K562 (cell line): Measurements from ENCODE around the gene TMEM150A. TPM values are rescaled to one million over a fixed set of nuclear protein-coding genes. Genes with fewer than 3 reads are reported as not detected.

Experiments used
- ATAC-seq: fragments of 200-7000 bp; cut with Tn5 transposase; 3 replicates; pipeline ENCODE4 v1.9.1; 2020; ENCODE audit warnings: moderate library complexity
- BruUV-seq: library from RNA; stranded (reverse); fragments of 400-500 nt; replicated peaks from 2 replicates; lab custom pipeline; 2021; lab: Mats Ljungman, UMichigan
- CTCF ChIA-PET: fragments of 300-600 bp; formaldehyde crosslinking; extraction: SDS; loops from one replicate; lab custom pipeline; 2021; ENCODE audit warnings: low intra/inter-chr PET ratio; lab: Yijun Ruan, JAX
- POLR2A ChIA-PET: fragments of 300-600, 350-650 bp; sonication (Branson Sonifier 250); formaldehyde crosslinking; extraction: SDS; loops from one replicate; lab custom pipeline; 2021; ENCODE audit warnings: antibody characterized with exemption, inconsistent platforms; lab: Yijun Ruan, JAX
- DNase-seq, 4 experiments: peaks; one replicate each; pipeline versions ENCODE4 v3.0.0 to v3.0.0-alpha.2; 2011 to 2018; ENCODE audit warnings: low spot score in 3 of 4, mixed read lengths in 3 of 4; ENCODE audit errors: extremely low read depth in 1 of 4
- FAIRE-seq: peaks from 2 replicates; lab custom pipeline; 2011; peaks lifted over from hg19 to GRCh38; lab: Jason Lieb, UNC
- H2AFZ ChIP-seq: 2 replicates; pipeline ENCODE4 v1.6.0; 2011; ENCODE audit warnings: low read depth, low read length, control low read depth, inconsistent platforms
- H3K27ac ChIP-seq: fragments of 200-600 bp; 3 replicates; pipeline ENCODE4 v1.8.0; 2011; ENCODE audit warnings: low read depth, mild to moderate bottlenecking, control low read depth, inconsistent platforms, low read length, moderate library complexity, mixed read lengths; ENCODE audit errors: extremely low read depth
- H3K27me3 ChIP-seq, 2 experiments: fragments of 300-600 bp in 1 of 2; 2 replicates in 1 of 2; 3 replicates in 1 of 2; pipeline versions ENCODE4 v1.6.0 to v1.8.0; 2011; ENCODE audit warnings: inconsistent platforms in 2 of 2, low read length in 2 of 2, mild to moderate bottlenecking in 1 of 2, mixed read lengths in 1 of 2, moderate library complexity in 1 of 2; ENCODE audit not compliant: control insufficient read depth in 2 of 2, insufficient read depth in 2 of 2
- H3K36me3 ChIP-seq: fragments of 300-600 bp; 3 replicates; pipeline ENCODE4 v1.8.0; 2011; ENCODE audit warnings: mild to moderate bottlenecking, low read length, inconsistent platforms; ENCODE audit not compliant: control insufficient read depth, insufficient read depth
- H3K4me1 ChIP-seq, 2 experiments: fragments of 200-600 bp in 1 of 2; replicated peaks in 1 of 2; 2 replicates in 1 of 2; 3 replicates in 1 of 2; pipeline versions ENCODE4 v1.5.1 to v1.8.0; 2011; ENCODE audit warnings: inconsistent platforms in 2 of 2, low read length in 2 of 2, mild to moderate bottlenecking in 1 of 2, mixed read lengths in 1 of 2, moderate library complexity in 1 of 2; ENCODE audit not compliant: control insufficient read depth in 2 of 2, insufficient read depth in 2 of 2
- H3K4me2 ChIP-seq: 2 replicates; pipeline ENCODE4 v1.6.1; 2011; ENCODE audit warnings: low read length, control low read depth, inconsistent platforms, mixed read lengths; ENCODE audit not compliant: insufficient read depth
- H3K4me3 ChIP-seq: fragments of 200-600 bp; sonication (generic), shearing (Covaris generic); 2 replicates; pipeline ENCODE4 v1.5.1; 2016; ENCODE audit warnings: control low read depth, inconsistent platforms
- H3K79me2 ChIP-seq: fragments of 200-600 bp; 3 replicates; pipeline ENCODE4 v1.8.0; 2011; ENCODE audit warnings: low read length, inconsistent platforms; ENCODE audit not compliant: control insufficient read depth, insufficient read depth
- H3K9ac ChIP-seq, 2 experiments: 2 replicates each; pipeline versions ENCODE4 v1.6.0 to v1.6.1; 2011; ENCODE audit warnings: low read depth in 2 of 2, low read length in 2 of 2, control low read depth in 1 of 2, inconsistent platforms in 1 of 2, mild to moderate bottlenecking in 1 of 2, mixed read lengths in 1 of 2; ENCODE audit not compliant: insufficient read depth in 1 of 2
- H3K9me1 ChIP-seq: one replicate; pipeline ENCODE4 v1.6.0; 2011; ENCODE audit warnings: inconsistent platforms, mild to moderate bottlenecking, low read length, moderate library complexity; ENCODE audit not compliant: control insufficient read depth, insufficient read depth
- H3K9me3 ChIP-seq: replicated peaks from 2 replicates; pipeline ENCODE4 v1.5.1; 2011; ENCODE audit warnings: low read depth, low read length, inconsistent platforms; ENCODE audit not compliant: control insufficient read depth, insufficient read depth
- H4K20me1 ChIP-seq: replicated peaks from 2 replicates; pipeline ENCODE4 v1.6.1; 2011; ENCODE audit warnings: low read length, inconsistent platforms, mixed read lengths; ENCODE audit not compliant: control insufficient read depth, insufficient read depth
- CLOCK ChIP-seq: fragments of 250-450 bp; sonication (Bioruptor Pico); IDR thresholded peaks from 2 replicates; pipeline ENCODE4 v1.4.0; 2020; ENCODE audit warnings: mild to moderate bottlenecking, moderate library complexity, borderline replicate concordance
- ETS2 ChIP-seq: IDR thresholded peaks from 2 replicates; pipeline ENCODE4 v1.6.1; 2016; ENCODE audit warnings: borderline replicate concordance, missing genetic modification characterization, mild to moderate bottlenecking, moderate library complexity, missing compliant biosample characterization; ENCODE audit not compliant: poor library complexity, severe bottlenecking
- HMG20B ChIP-seq: fragments of 250-450 bp; sonication (Bioruptor Pico); IDR thresholded peaks from 2 replicates; pipeline ENCODE4 v1.5.0; 2021; ENCODE audit warnings: mild to moderate bottlenecking
- IRF1 ChIP-seq: sonication (generic); formaldehyde crosslinking; IDR thresholded peaks from 2 replicates; pipeline ENCODE4 v1.8.0; 2022; ENCODE audit warnings: missing genetic modification reagents, mild to moderate bottlenecking, borderline replicate concordance
- JUNB ChIP-seq: fragments of 450-650 bp; formaldehyde crosslinking; conservative IDR thresholded peaks from 2 replicates; pipeline ENCODE4 v1.4.0; 2020; ENCODE audit warnings: mild to moderate bottlenecking
- POLR2G ChIP-seq: fragments of 200-400 bp; formaldehyde crosslinking; IDR thresholded peaks from 2 replicates; pipeline ENCODE4 v1.6.1; 2017; ENCODE audit warnings: low read depth, mild to moderate bottlenecking, antibody characterized with exemption, low read length, moderate library complexity
- RBFOX2 ChIP-seq: fragments of 200-400 bp; formaldehyde crosslinking; IDR thresholded peaks from 2 replicates; pipeline ENCODE4 v1.6.1; 2017; ENCODE audit warnings: low read depth, mild to moderate bottlenecking, low read length, moderate library complexity
- RBM15 ChIP-seq: fragments of 200-400 bp; formaldehyde crosslinking; IDR thresholded peaks from 2 replicates; pipeline ENCODE4 v1.6.1; 2018; ENCODE audit warnings: mild to moderate bottlenecking, low read length, moderate library complexity; ENCODE audit not compliant: insufficient read depth
- RNF219 ChIP-seq: fragments of 250-450 bp; sonication (Bioruptor Pico); IDR thresholded peaks from 2 replicates; pipeline ENCODE4 v1.5.0; 2022; ENCODE audit warnings: mild to moderate bottlenecking
- SNRNP70 ChIP-seq: fragments of 200-400 bp; formaldehyde crosslinking; optimal IDR thresholded peaks from 2 replicates; pipeline ENCODE3; 2017; ENCODE audit warnings: low read depth, low read length
- SP2 ChIP-seq: IDR thresholded peaks from 2 replicates; pipeline ENCODE4 v1.6.1; 2011; ENCODE audit warnings: mild to moderate bottlenecking, low read depth, low read length, moderate library complexity; ENCODE audit not compliant: poor library complexity, severe bottlenecking; ENCODE audit errors: extremely low read depth
- SUPT5H ChIP-seq: fragments of 450-650 bp; IDR thresholded peaks from 2 replicates; pipeline ENCODE4 v1.6.1; 2016
- TCFL5 ChIP-seq: fragments of 250-450 bp; sonication (Bioruptor Pico); conservative IDR thresholded peaks from 2 replicates; pipeline ENCODE4 v1.6.1; 2021; ENCODE audit warnings: mild to moderate bottlenecking, moderate library complexity, matching md5 sums
- ZNF431 ChIP-seq: sonication (generic); formaldehyde crosslinking; IDR thresholded peaks from 2 replicates; pipeline ENCODE4 v1.8.0; 2022; ENCODE audit warnings: mild to moderate bottlenecking, missing genetic modification reagents
- ZNF583 ChIP-seq: fragments of 250-450 bp; sonication (Bioruptor Pico); IDR thresholded peaks from 2 replicates; pipeline ENCODE4 v1.4.0; 2020
- ZNF668 ChIP-seq: fragments of 250-450 bp; sonication (Bioruptor Pico); IDR thresholded peaks from 2 replicates; pipeline ENCODE4 v1.8.0; 2022; ENCODE audit warnings: mild to moderate bottlenecking, inconsistent platforms
- WGBS: fragments of 100-300 bp; shearing (Covaris generic); methylation state at CpG from one replicate; pipeline ENCODE4 v1.1.6; 2016; ENCODE audit warnings: low coverage, mixed read lengths; ENCODE audit not compliant: insufficient coverage; ENCODE audit errors: missing lambda C conversion rate; 5-methylcytosine and 5-hydroxymethylcytosine counted together
- in situ Hi-C: fragments of 300-500 bp; cut with MboI; formaldehyde crosslinking; loops from 4 replicates; pipeline ENCODE4 v1.15.0; 2018; ENCODE audit warnings: inconsistent platforms, mixed read lengths
- intact Hi-C: fragments of 100-400 bp; cut with micrococcal nuclease; formaldehyde crosslinking; loops from 2 replicates; pipeline ENCODE4 v1.14.2; 2022
- polyA plus RNA-seq, 8 experiments: library from polyadenylated mRNA; depleted of rRNA in 4 of 8; stranded (reverse) in 5 of 8; unstranded in 3 of 8; fragments of >200 nt; fragmentation: Nextera tagmentation in 2 of 8; fragmentation: Illumina TruSeq in 1 of 8; extraction: Ambion mirVana in 2 of 8; extraction: Trizol in 1 of 8; gene quantifications; 2 replicates each; pipeline versions ENCODE4 v1.2.1 to v1.2.3, GENCODE V29; 2011 to 2014; ENCODE audit warnings: inconsistent platforms in 1 of 8, missing spikeins in 1 of 8
- total RNA-seq, 7 experiments: library from RNA; depleted of rRNA in 6 of 7; stranded (reverse); fragments of >200 nt in 6 of 7; fragmentation: Illumina TruSeq in 2 of 7; extraction: Trizol in 2 of 7; gene quantifications; 2 replicates each; pipeline versions ENCODE4 v1.2.1 to v1.2.3, GENCODE V29; 2011 to 2021; ENCODE audit warnings: low replicate concordance in 1 of 7

The TMEM150A gene
- total and polyA plus RNA-seq, 9 of the 15 experiments (the other 6 are each of a cell fraction or from before 2014, with no cell fraction given): 3.9 to 17.1 (median 8.4) TPM

GRCh38 chr2:85599468-85600234 is 2.8 kb downstream of the TMEM150A start:
- H3K27ac ChIP-seq: no peak overlapping the region
- no TSS peak for BruUV-seq
- TF ChIP-seq SNRNP70: no peak
- TF ChIP-seq POLR2G: peak; percentile 70
- TF ChIP-seq CLOCK: no peak
- TF ChIP-seq HMG20B (CRISPR knock-in tag): no peak
- no peak for TF ChIP-seq RBM15
- no peak for TF ChIP-seq TCFL5 (CRISPR knock-in tag)
- peak; percentile 37; the same call in 1 of the 2 replicates for TF ChIP-seq SUPT5H
- TF ChIP-seq RBFOX2: peak; percentile 66
- no peak for TF ChIP-seq SP2
- TF ChIP-seq ZNF668 (CRISPR knock-in tag): no peak
- TF ChIP-seq ZNF431 (CRISPR knock-in tag): no peak
- TF ChIP-seq JUNB (CRISPR knock-in tag): no peak
- no peak for TF ChIP-seq IRF1 (CRISPR knock-in tag)
- TF ChIP-seq ZNF583: no peak
- TF ChIP-seq ETS2 (tag): no peak
- no peak for TF ChIP-seq RNF219 (CRISPR knock-in tag)

More at GRCh38 chr2:85599468-85600234, 2.8 kb downstream of the TMEM150A start:
- H3K4me1 ChIP-seq: peaks cover 14 to 48% of the 10 kb centered on the region in 2 experiments; a peak in 4 of 5 replicates
- peak overlapping the region in 1 of 2 experiments; percentile 46; a peak in 2 of 4 replicates for H3K9ac ChIP-seq
- no peak overlapping the region for H3K4me3 ChIP-seq
- H3K9me1 ChIP-seq: no peaks in the 10 kb centered on the region
- H3K79me2 ChIP-seq: peaks cover 45% of the 10 kb centered on the region
- WGBS: 77% methylated on average over 14 of the region's 17 CpGs
- no peaks in the 10 kb centered on the region for H3K27me3 ChIP-seq
- in situ Hi-C loops: no loop called here
- intact Hi-C loops: loop anchor here (5.0 kb wide), 1 partner anchor 177 kb away; no protein-coding TSS in a partner anchor
- ChIA-PET POLR2A (interaction anchor here (0.9 to 4.5 kb wide), 9 partner anchors 9 to 211 kb away, joined by 3 to 25 read pairs (median 4); partner anchors contain the start of genes C2orf68, MAT2A and VAMP8), CTCF (no interaction called here)
- ATAC-seq (no peak), FAIRE-seq (no peak), DNase-seq (no peak)
- H3K4me2 ChIP-seq: no peak overlapping the region
- peaks cover 31% of the 10 kb centered on the region; the same call in 2 of the 3 replicates for H3K36me3 ChIP-seq
- no peak overlapping the region for H2AFZ ChIP-seq
- no peaks in the 10 kb centered on the region for H4K20me1 ChIP-seq
- H3K9me3 ChIP-seq: no peaks in the 10 kb centered on the region
